Activated naive CD8-positive, alpha-beta T cell treated with anti-CD3 and anti-CD28 coated beads, Interleukin-2, amount 10 ng/mL, durations not matched to agents 7 days and 5 days (primary cell): ENCODE data around the gene FGFR4. TPM values are rescaled to one million over a fixed set of nuclear protein-coding genes. Genes with fewer than 3 reads are reported as not detected.

ENCODE experiments used
- ATAC-seq: fragments of 150-1000 bp; cut with Tn5 transposase; one replicate; pipeline ENCODE4 v1.10.0; 2021; ENCODE audit warnings: low read depth, moderate library complexity
- POLR2A ChIA-PET: fragments of 350-600 bp; sonication (Branson Sonifier 250); formaldehyde crosslinking; loops from one replicate; lab custom pipeline; 2021; ENCODE audit warnings: antibody characterized with exemption; lab: Charles Lee
- DNase-seq: peaks from one replicate; pipeline ENCODE4 v3.0.0; 2021
- H3K27ac Mint-ChIP-seq: one replicate; pipeline ENCODE4 v1.8.0; 2022; ENCODE audit warnings: mild to moderate bottlenecking, mixed read lengths
- H3K27me3 Mint-ChIP-seq: one replicate; pipeline ENCODE4 v1.8.0; 2022; ENCODE audit warnings: mild to moderate bottlenecking, moderate library complexity, mixed read lengths
- H3K36me3 Mint-ChIP-seq: one replicate; pipeline ENCODE4 v1.8.0; 2021; ENCODE audit warnings: mild to moderate bottlenecking, mixed read lengths
- H3K4me1 Mint-ChIP-seq: one replicate; pipeline ENCODE4 v1.8.0; 2021; ENCODE audit warnings: mixed read lengths
- H3K4me3 Mint-ChIP-seq: one replicate; pipeline ENCODE4 v1.8.0; 2022; ENCODE audit warnings: mild to moderate bottlenecking, moderate library complexity, mixed read lengths
- H3K9me3 Mint-ChIP-seq: one replicate; pipeline ENCODE4 v1.8.0; 2021; ENCODE audit warnings: mixed read lengths
- total RNA-seq, 2 experiments: library from RNA; stranded (reverse); gene quantifications; one replicate each; pipeline ENCODE4 v1.2.3, GENCODE V29; 2021

FGFR4 gene
- total RNA-seq, 2 experiments from 2014 or later = 1.9 to 2.3 TPM

GRCh38 chr5:177117441-177118045 lies 30.8 kb downstream of the FGFR4 start:
- POLR2A ChIA-PET = interaction anchor here (3.2 kb wide), 1 partner anchor 16 kb away, joined by 17 read pairs; the partner anchor contains the start of gene NSD1
- peaks cover 21% of the 10 kb centered on the region for H3K4me1 Mint-ChIP-seq
- no peak overlapping the region for H3K4me3 Mint-ChIP-seq
- H3K9me3 Mint-ChIP-seq = no peaks in the 10 kb centered on the region
- no peak for DNase-seq
- peaks cover 2% of the 10 kb centered on the region for H3K27me3 Mint-ChIP-seq
- no peak overlapping the region for H3K27ac Mint-ChIP-seq
- no peak for ATAC-seq
- no peaks in the 10 kb centered on the region for H3K36me3 Mint-ChIP-seq

- H3K9me3 Mint-ChIP-seq = no peaks in the 10 kb centered on the region
- ATAC-seq = no peak
- DNase-seq = no peak
- H3K36me3 Mint-ChIP-seq = no peaks in the 10 kb centered on the region
- POLR2A ChIA-PET = no interaction called here
- no peaks in the 10 kb centered on the region for H3K4me1 Mint-ChIP-seq
- peaks cover 5% of the 10 kb centered on the region for H3K27me3 Mint-ChIP-seq
- H3K4me3 Mint-ChIP-seq = no peak overlapping the region
- no peak overlapping the region for H3K27ac Mint-ChIP-seq
Observed at GRCh38 chr5:177122566-177122965, 35.9 kb downstream of the FGFR4 start.

GRCh38 chr5:177123789-177124485 lies 37.2 kb downstream of the FGFR4 start:
- DNase-seq (no peak), ATAC-seq (no peak)
- Mint-ChIP-seq H3K4me1 (peaks cover 10% of the 10 kb centered on the region), H3K27me3 (peaks cover 5% of the 10 kb centered on the region), H3K4me3 (no peak overlapping the region), H3K36me3 (no peaks in the 10 kb centered on the region), H3K27ac (no peak overlapping the region), H3K9me3 (no peaks in the 10 kb centered on the region)
- POLR2A ChIA-PET = interaction anchor here (1.0 kb wide), 1 partner anchor 9 kb away, joined by 3 read pairs; no protein-coding TSS in a partner anchor

- no peaks in the 10 kb centered on the region for H3K36me3 Mint-ChIP-seq
Observed at GRCh38 chr5:177124486-177124991, 37.8 kb downstream of the FGFR4 start.

GRCh38 chr5:177126771-177127170 lies 40.1 kb downstream of the FGFR4 start:
- H3K36me3 Mint-ChIP-seq = no peaks in the 10 kb centered on the region
- DNase-seq (no peak), ATAC-seq (no peak)
- no peaks in the 10 kb centered on the region for H3K9me3 Mint-ChIP-seq
- POLR2A ChIA-PET = interaction anchor here (1.1 kb wide), 1 partner anchor 8 kb away, joined by 3 read pairs; no protein-coding TSS in a partner anchor
- H3K4me1 Mint-ChIP-seq = peaks cover 20% of the 10 kb centered on the region
- no peak overlapping the region for H3K4me3 Mint-ChIP-seq
- H3K27me3 Mint-ChIP-seq = peaks cover 5% of the 10 kb centered on the region
- no peak overlapping the region for H3K27ac Mint-ChIP-seq

More at GRCh38 chr5:177124486-177124991, 37.8 kb downstream of the FGFR4 start:
- DNase-seq (no peak), ATAC-seq (no peak)
- Mint-ChIP-seq H3K9me3 (no peaks in the 10 kb centered on the region), H3K4me1 (peaks cover 16% of the 10 kb centered on the region), H3K27me3 (peaks cover 5% of the 10 kb centered on the region), H3K27ac (no peak overlapping the region), H3K4me3 (no peak overlapping the region)
- POLR2A ChIA-PET = interaction anchor here (1.0 kb wide), 1 partner anchor 9 kb away, joined by 3 read pairs; no protein-coding TSS in a partner anchor

- no peaks in the 10 kb centered on the region for H3K27me3 Mint-ChIP-seq
- ATAC-seq = no peak
- peak overlapping the region; percentile 61 for H3K4me3 Mint-ChIP-seq
- DNase-seq = no peak
- no peaks in the 10 kb centered on the region for H3K36me3 Mint-ChIP-seq
- H3K27ac Mint-ChIP-seq = peak overlapping the region; percentile 43
- H3K9me3 Mint-ChIP-seq = no peaks in the 10 kb centered on the region
- POLR2A ChIA-PET = no interaction called here
- peaks cover 20% of the 10 kb centered on the region for H3K4me1 Mint-ChIP-seq
Observed at GRCh38 chr5:177128551-177128981, 41.9 kb downstream of the FGFR4 start.

GRCh38 chr5:177130211-177131018 lies 43.7 kb downstream of the FGFR4 start:
- ATAC-seq = no peak
- no peak for DNase-seq
- H3K4me1 Mint-ChIP-seq = peaks cover 26% of the 10 kb centered on the region
- no peak overlapping the region for H3K27ac Mint-ChIP-seq
- no peak overlapping the region for H3K4me3 Mint-ChIP-seq
- POLR2A ChIA-PET = no interaction called here
- H3K36me3 Mint-ChIP-seq = peaks cover 5% of the 10 kb centered on the region
- no peaks in the 10 kb centered on the region for H3K9me3 Mint-ChIP-seq
- no peaks in the 10 kb centered on the region for H3K27me3 Mint-ChIP-seq

- DNase-seq = no peak
- ATAC-seq = no peak
- Mint-ChIP-seq H3K9me3 (no peaks in the 10 kb centered on the region), H3K27ac (no peak overlapping the region), H3K4me1 (peaks cover 29% of the 10 kb centered on the region), H3K36me3 (peaks cover 8% of the 10 kb centered on the region), H3K27me3 (no peaks in the 10 kb centered on the region), H3K4me3 (no peak overlapping the region)
- POLR2A ChIA-PET = no interaction called here
Observed at GRCh38 chr5:177131019-177131320, 44.3 kb downstream of the FGFR4 start.

GRCh38 chr5:177131352-177132135 lies 44.8 kb downstream of the FGFR4 start:
- H3K4me1 Mint-ChIP-seq = peaks cover 34% of the 10 kb centered on the region
- peak overlapping the region; percentile 66 for H3K27ac Mint-ChIP-seq
- no peaks in the 10 kb centered on the region for H3K27me3 Mint-ChIP-seq
- no peaks in the 10 kb centered on the region for H3K9me3 Mint-ChIP-seq
- DNase-seq (no peak), ATAC-seq (no peak)
- H3K36me3 Mint-ChIP-seq = peaks cover 12% of the 10 kb centered on the region
- no peak overlapping the region for H3K4me3 Mint-ChIP-seq
- POLR2A ChIA-PET = interaction anchor here (2.9 kb wide), 1 partner anchor 13 kb away, joined by 17 read pairs; no protein-coding TSS in a partner anchor

GRCh38 chr5:177132136-177133095 lies 45.7 kb downstream of the FGFR4 start:
- POLR2A ChIA-PET = interaction anchor here (0.6 to 2.9 kb wide), 8 partner anchors 8 to 180 kb away, joined by 3 to 17 read pairs (median 10); partner anchors contain the start of genes MXD3, PRELID1 and RAB24
- peak overlapping the region; percentile 56 for H3K4me3 Mint-ChIP-seq
- DNase-seq (no peak), ATAC-seq (peak; percentile 21)
- peaks cover 40% of the 10 kb centered on the region for H3K4me1 Mint-ChIP-seq
- peak overlapping the region; percentile 71 for H3K27ac Mint-ChIP-seq
- H3K36me3 Mint-ChIP-seq = peaks cover 14% of the 10 kb centered on the region
- H3K9me3 Mint-ChIP-seq = no peaks in the 10 kb centered on the region
- no peaks in the 10 kb centered on the region for H3K27me3 Mint-ChIP-seq

GRCh38 chr5:177133096-177133852 lies 46.6 kb downstream of the FGFR4 start, which contains the start of gene NSD1:
NSD1 (plus strand) TSS chr5:177133773; CDS start chr5:177135104, 1,331 bp downstream.
- POLR2A ChIA-PET = interaction anchor here (0.6 to 2.9 kb wide), 11 partner anchors 9 to 376 kb away, joined by 3 to 17 read pairs (median 7); partner anchors contain the start of genes MXD3, PRELID1 and RAB24
- H3K9me3 Mint-ChIP-seq = no peaks in the 10 kb centered on the region
- H3K4me3 Mint-ChIP-seq = peak within 1 kb of the TSS; percentile 91
- H3K27me3 Mint-ChIP-seq = no peaks in the 10 kb centered on the region
- peak; percentile 97 for DNase-seq
- H3K36me3 Mint-ChIP-seq = peaks cover 19% of the 10 kb centered on the region
- peaks cover 37% of the 10 kb centered on the region for H3K4me1 Mint-ChIP-seq
- peak within 1 kb of the TSS; percentile 93 for H3K27ac Mint-ChIP-seq
- ATAC-seq = peak; percentile 72
